ENCODE measurements around the gene DDX1.

- no peak for TF ChIP-seq CTCF (conservative IDR thresholded peaks at IDR 0.05; ENCODE audit: low read depth, low read length)
- TF ChIP-seq POLR2A (IDR thresholded peaks at IDR 0.05; ENCODE audit: low read depth, low read length), result no peak
- TF ChIP-seq RCOR1 (IDR thresholded peaks at IDR 0.05; ENCODE audit: insufficient replicate concordance, low read length), result no peak
- no peak for TF ChIP-seq MXI1 (IDR thresholded peaks at IDR 0.05; ENCODE audit: borderline replicate concordance, low read depth, low read length)
- TF ChIP-seq BHLHE40 (IDR thresholded peaks at IDR 0.05; ENCODE audit: low read depth, low read length), result no peak
Observed at GRCh38 chr2:15571729-15572128, 19.9 kb upstream of the DDX1 start.

All from IMR-90 (cell line).